DND-41 (cell line): ENCODE measurements around the gene ZFP14.

ENCODE experiments used
- ATAC-seq: fragments of 200-7000 bp; cut with Tn5 transposase; 3 replicates; pipeline ENCODE4 v1.9.1; 2021; ENCODE audit warnings: low read depth; ENCODE audit not compliant: insufficient read depth
- DNase-seq: peaks from one replicate; pipeline ENCODE4 v3.0.0-alpha.2; 2020
- H2AFZ ChIP-seq: 2 replicates; pipeline ENCODE4 v1.6.0; 2012; ENCODE audit warnings: low read depth, low read length
- H3K27ac ChIP-seq: 2 replicates; pipeline ENCODE4 v1.5.1; 2012; ENCODE audit warnings: low read length, inconsistent platforms
- H3K27me3 ChIP-seq: fragments of 200-600 bp; sonication (generic); 2 replicates; pipeline ENCODE4 v1.6.0; 2012; ENCODE audit warnings: low read length, mild to moderate bottlenecking, inconsistent platforms; ENCODE audit not compliant: insufficient read depth, poor library complexity
- H3K36me3 ChIP-seq: 2 replicates; pipeline ENCODE4 v1.5.1; 2012; ENCODE audit warnings: low read length, inconsistent platforms; ENCODE audit not compliant: insufficient read depth
- H3K4me1 ChIP-seq: 2 replicates; pipeline ENCODE4 v1.5.1; 2012; ENCODE audit warnings: mild to moderate bottlenecking, low read length; ENCODE audit not compliant: insufficient read depth
- H3K4me2 ChIP-seq: 2 replicates; pipeline ENCODE4 v1.6.0; 2012; ENCODE audit warnings: mild to moderate bottlenecking, moderate library complexity, low read length, inconsistent platforms; ENCODE audit not compliant: insufficient read depth
- H3K4me3 ChIP-seq, 2 experiments: fragments of 200-600 bp in 1 of 2; shearing (Covaris generic) in 1 of 2; 2 replicates each; pipeline ENCODE4 v1.5.1; 2012 to 2016; ENCODE audit warnings: inconsistent platforms in 2 of 2, low read length in 2 of 2, mild to moderate bottlenecking in 2 of 2, low read depth in 1 of 2, moderate library complexity in 1 of 2
- H3K79me2 ChIP-seq: 2 replicates; pipeline ENCODE4 v1.6.0; 2012; ENCODE audit warnings: low read length, inconsistent platforms; ENCODE audit not compliant: insufficient read depth
- H3K9ac ChIP-seq: 2 replicates; pipeline ENCODE4 v1.6.0; 2012; ENCODE audit warnings: low read depth, mild to moderate bottlenecking, inconsistent platforms, low read length, moderate library complexity
- H3K9me3 ChIP-seq: 2 replicates; pipeline ENCODE4 v1.5.1; 2012; ENCODE audit warnings: low read length, moderate library complexity, mild to moderate bottlenecking, inconsistent platforms; ENCODE audit not compliant: insufficient read depth, severe bottlenecking
- H4K20me1 ChIP-seq: 2 replicates; pipeline ENCODE4 v1.6.0; 2012; ENCODE audit warnings: low read length; ENCODE audit not compliant: insufficient read depth
- EZH2 ChIP-seq: IDR thresholded peaks from 3 replicates; pipeline ENCODE4 v1.6.1; 2012; ENCODE audit warnings: borderline replicate concordance, low read depth, mild to moderate bottlenecking, moderate library complexity, low read length, inconsistent platforms; ENCODE audit not compliant: severe bottlenecking
- TF ChIP-seq, protein P1 (sequence below): IDR thresholded peaks from 2 replicates; pipeline ENCODE4 v1.5.1; 2012; ENCODE audit warnings: borderline replicate concordance, low read length, moderate library complexity, mild to moderate bottlenecking; ENCODE audit not compliant: poor library complexity, severe bottlenecking; ENCODE audit errors: extremely low read depth

Gene ZFP14

DNA sequence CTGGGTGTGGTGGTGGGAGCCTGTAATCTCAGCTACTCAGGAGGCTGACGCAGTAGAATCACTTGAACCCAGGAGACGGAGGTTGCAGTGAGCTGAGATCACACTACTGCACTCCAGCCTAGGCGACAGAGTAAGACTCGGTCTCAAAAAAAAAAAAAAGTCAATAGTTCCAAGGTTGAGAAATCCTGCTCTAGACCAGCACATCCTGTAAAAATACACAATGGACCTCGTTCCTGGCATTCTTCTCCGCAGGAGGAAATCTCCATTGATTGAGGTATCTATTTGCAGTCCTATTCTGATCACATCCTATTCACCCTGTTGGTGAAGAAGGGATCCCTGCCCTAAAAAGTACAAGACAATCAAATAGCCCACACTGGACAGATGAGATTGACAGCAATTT, 15.2 kb downstream of the ZFP14 start:
- no peaks in the 10 kb centered on the region for H3K9me3 ChIP-seq
- H4K20me1 ChIP-seq, result no peaks in the 10 kb centered on the region
- H3K4me3 ChIP-seq, result no peak overlapping the region
- no peak for DNase-seq
- H3K4me2 ChIP-seq, result no peak overlapping the region
- peaks cover 80% of the 10 kb centered on the region for H3K36me3 ChIP-seq
- no peaks in the 10 kb centered on the region for H3K4me1 ChIP-seq
- peaks cover 7% of the 10 kb centered on the region for H3K79me2 ChIP-seq
- H3K27ac ChIP-seq, result no peak overlapping the region
- no peaks in the 10 kb centered on the region for H3K27me3 ChIP-seq
- ATAC-seq, result no peak
- H3K9ac ChIP-seq, result no peak overlapping the region
- H2AFZ ChIP-seq, result no peak overlapping the region
- TF ChIP-seq, protein P1, sequence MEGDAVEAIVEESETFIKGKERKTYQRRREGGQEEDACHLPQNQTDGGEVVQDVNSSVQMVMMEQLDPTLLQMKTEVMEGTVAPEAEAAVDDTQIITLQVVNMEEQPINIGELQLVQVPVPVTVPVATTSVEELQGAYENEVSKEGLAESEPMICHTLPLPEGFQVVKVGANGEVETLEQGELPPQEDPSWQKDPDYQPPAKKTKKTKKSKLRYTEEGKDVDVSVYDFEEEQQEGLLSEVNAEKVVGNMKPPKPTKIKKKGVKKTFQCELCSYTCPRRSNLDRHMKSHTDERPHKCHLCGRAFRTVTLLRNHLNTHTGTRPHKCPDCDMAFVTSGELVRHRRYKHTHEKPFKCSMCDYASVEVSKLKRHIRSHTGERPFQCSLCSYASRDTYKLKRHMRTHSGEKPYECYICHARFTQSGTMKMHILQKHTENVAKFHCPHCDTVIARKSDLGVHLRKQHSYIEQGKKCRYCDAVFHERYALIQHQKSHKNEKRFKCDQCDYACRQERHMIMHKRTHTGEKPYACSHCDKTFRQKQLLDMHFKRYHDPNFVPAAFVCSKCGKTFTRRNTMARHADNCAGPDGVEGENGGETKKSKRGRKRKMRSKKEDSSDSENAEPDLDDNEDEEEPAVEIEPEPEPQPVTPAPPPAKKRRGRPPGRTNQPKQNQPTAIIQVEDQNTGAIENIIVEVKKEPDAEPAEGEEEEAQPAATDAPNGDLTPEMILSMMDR, result no peak
- TF ChIP-seq EZH2, result no peak

DNA sequence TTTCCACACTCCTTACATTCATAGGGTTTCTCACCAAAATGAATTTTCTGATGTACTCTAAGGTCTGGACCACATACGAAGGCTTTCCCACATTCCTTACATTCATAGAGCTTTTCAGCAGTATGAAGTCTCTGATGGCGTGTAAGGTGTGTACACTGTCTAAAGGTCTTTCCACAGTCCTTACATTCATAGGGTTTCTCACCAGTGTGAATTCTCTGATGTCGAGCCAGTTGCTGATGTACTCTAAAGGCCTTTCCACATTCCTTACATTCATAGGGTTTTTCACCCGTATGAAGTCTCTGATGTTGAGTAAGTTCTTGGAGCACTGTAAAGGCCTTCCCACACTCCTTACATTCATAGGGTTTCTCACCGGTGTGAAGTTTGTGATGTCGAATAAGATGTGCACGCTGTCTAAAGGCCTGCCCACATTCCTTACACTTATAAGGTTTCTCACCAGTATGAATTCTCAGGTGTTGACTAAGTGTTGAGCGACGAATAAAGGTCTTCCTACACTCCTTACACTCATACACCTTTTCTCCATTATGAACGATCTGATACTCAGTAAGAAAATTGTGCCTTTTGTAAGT, 38.1 kb downstream of the ZFP14 start:
- H3K27ac ChIP-seq, result no peak overlapping the region
- H3K36me3 ChIP-seq, result peaks cover 58% of the 10 kb centered on the region
- no peaks in the 10 kb centered on the region for H4K20me1 ChIP-seq
- H3K4me1 ChIP-seq, result no peaks in the 10 kb centered on the region
- H3K9me3 ChIP-seq, result peaks cover 20% of the 10 kb centered on the region
- H3K9ac ChIP-seq, result no peak overlapping the region
- no peak for ATAC-seq
- no peak overlapping the region for H3K4me3 ChIP-seq
- H3K79me2 ChIP-seq, result no peaks in the 10 kb centered on the region
- H3K4me2 ChIP-seq, result no peak overlapping the region
- H2AFZ ChIP-seq, result no peak overlapping the region
- no peak for DNase-seq
- no peak for TF ChIP-seq EZH2
- TF ChIP-seq, protein P1, result no peak
- H3K27me3 ChIP-seq, result no peaks in the 10 kb centered on the region

DNA sequence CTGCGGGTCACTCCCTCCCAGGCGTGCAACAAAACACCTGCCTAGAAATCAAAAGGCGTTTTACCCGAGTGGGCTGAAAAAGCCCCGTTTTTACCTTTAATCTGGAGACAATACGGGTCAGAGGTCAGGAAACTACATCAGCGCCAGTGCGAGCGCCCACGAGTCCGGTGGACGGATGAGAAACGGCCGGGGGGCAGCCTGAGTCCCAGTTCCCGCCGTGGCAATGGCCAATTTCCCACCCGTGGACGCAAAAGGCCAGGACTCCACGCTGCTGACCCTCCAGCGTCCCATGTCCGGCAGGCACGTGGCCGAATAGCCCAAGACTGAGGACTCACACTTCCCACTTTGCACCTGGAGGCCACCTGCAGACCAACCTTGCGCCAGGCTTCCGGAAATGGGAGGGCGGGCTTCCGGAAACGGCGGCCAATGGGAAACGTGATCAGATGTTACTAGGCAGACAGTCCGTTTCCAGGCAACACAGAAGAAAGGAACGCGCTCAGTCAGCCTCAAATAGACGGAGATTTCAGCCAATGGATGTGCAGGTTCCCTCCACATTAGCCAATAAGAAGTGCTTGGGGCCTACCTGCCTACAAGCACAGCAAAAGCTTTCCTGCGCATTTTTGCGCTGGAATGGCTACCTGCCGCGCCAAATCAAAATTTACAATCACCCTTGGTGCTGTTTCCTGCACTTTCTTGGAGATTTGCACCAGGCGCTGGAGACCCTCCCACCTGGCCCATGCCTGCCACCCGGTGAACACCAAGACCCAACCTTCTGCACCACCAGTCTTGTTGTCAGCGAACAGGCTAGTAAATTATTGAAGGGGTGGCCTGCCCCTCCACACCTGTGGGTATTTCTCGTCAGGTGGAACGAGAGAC, 47.4 kb downstream of the ZFP14 start:
- Histone ChIP-seq H3K79me2 (no peaks in the 10 kb centered on the region), H3K9me3 (no peaks in the 10 kb centered on the region), H3K36me3 (peaks cover 4% of the 10 kb centered on the region; the same call in 1 of the 2 replicates), H3K4me2 (no peak overlapping the region), H2AFZ (no peak overlapping the region), H3K4me1 (no peaks in the 10 kb centered on the region), H4K20me1 (no peaks in the 10 kb centered on the region), H3K27ac (no peak overlapping the region), H3K9ac (no peak overlapping the region), H3K4me3 (no peak overlapping the region), H3K27me3 (no peaks in the 10 kb centered on the region)
- ATAC-seq (no peak), DNase-seq (no peak)
- no peak for TF ChIP-seq EZH2
- TF ChIP-seq, protein P1, result no peak
